SHP77 treated with DMSO at 0.1 percent for 48 hours (cell line): Measurements from ENCODE around the gene EFCAB13.
"Not testable (repeated sequence)": the region's sequence is repeated elsewhere in the genome, so short reads cannot be mapped to it uniquely, and the experiment has no call there.

Source experiments
- DNase-seq: peaks from one replicate; lab custom pipeline; 2025; lab: John Stamatoyannopoulos, UW

EFCAB13 gene

GRCh38 chr17:47330548-47330947 lies 6.8 kb downstream of the EFCAB13 start:
- DNase-seq: no peak

- DNase-seq: no peak
Measured at GRCh38 chr17:47332287-47332686, 8.5 kb downstream of the EFCAB13 start.

- DNase-seq: no peak
Measured at GRCh38 chr17:47335101-47335936, 11.6 kb downstream of the EFCAB13 start.

GRCh38 chr17:47338026-47338425 lies 14.3 kb downstream of the EFCAB13 start:
- DNase-seq: no peak

GRCh38 chr17:47352848-47353247 lies 29.1 kb downstream of the EFCAB13 start:
- no peak for DNase-seq

- DNase-seq: no peak
Measured at GRCh38 chr17:47358652-47359051, 34.9 kb downstream of the EFCAB13 start.

DNA sequence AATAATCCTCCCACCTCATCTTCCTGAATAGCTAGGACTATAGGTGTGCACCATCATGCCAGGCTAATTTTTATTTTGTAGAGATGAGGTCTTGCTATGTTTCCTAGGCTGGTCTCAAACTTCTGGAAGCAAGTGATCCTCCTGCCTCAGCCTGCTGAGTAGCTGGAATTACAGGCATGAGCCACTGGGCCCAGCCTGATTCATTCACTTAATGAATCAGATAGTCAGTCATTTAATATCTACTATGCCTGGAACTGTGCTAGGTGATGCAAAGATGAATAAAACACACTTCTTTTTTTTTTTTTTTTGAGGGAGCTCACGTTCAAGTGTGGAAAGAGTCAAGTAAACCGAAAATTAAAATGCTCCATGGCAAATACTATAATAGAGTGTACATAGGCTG lies 39.4 kb downstream of the EFCAB13 start:
- no peak for DNase-seq

GRCh38 chr17:47367257-47367656 lies 43.5 kb downstream of the EFCAB13 start:
- DNase-seq: no peak

GRCh38 chr17:47368262-47368661 lies 44.5 kb downstream of the EFCAB13 start:
- no peak for DNase-seq

DNA sequence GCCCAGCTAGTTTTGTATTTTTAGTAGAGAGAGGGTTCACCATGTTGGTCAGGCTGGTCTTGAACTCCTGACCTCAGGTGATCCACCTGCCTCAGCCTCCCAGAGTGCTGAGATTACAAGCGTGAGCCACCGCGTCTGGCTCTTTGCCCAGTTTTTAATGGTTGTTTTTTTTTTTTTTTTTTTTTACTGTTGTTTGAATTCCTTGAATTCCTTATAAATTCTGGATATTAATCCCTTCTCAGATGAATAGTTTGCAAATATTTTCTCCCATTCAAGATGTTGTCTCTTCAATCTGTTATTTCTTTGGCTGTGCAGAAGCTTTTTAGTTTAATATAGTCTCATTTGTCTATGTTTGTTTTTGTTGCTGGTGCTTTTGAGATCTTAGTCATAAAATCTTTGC lies 47.1 kb downstream of the EFCAB13 start:
- not testable (repeated sequence) for DNase-seq

DNA sequence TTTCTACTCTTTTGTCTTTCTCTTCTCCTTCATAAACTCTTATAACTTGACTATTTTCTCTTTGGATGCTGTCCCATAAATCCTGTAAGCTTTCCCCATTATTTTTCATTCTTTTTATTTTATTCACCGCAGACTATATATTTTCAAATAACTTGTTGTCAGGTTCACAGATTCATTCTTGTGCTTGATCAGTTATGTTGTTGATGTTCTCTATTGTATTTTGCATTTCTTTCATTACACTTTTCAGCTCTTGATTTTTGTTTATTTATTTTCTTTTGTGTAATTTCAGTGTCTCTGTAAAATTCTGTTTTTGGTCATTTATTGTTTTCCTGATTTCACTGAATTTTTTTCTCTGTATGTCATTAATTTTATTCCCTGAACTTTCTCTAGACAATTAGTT lies 49.2 kb downstream of the EFCAB13 start:
- no peak for DNase-seq

GRCh38 chr17:47376247-47376646 lies 52.5 kb downstream of the EFCAB13 start:
- no peak for DNase-seq

DNA sequence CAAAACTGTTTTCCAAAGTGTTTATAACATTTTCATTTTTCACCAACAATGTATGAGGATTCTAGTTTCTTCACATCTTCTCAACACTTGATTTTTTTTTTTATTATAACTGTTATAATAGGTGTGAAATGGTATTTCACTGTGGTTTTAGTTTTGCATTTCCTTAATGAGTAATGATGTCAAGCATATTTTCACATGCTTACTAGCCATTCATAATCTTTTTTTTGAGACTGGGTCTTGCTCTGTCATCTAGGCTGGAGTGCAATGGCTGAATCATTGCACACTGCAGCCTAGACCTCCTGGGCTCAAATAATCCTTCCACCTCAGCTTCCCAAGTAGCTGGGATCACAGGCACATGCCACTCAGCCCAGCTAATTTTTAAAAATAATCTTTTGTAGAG lies 65.1 kb downstream of the EFCAB13 start:
- DNase-seq: no peak

DNA sequence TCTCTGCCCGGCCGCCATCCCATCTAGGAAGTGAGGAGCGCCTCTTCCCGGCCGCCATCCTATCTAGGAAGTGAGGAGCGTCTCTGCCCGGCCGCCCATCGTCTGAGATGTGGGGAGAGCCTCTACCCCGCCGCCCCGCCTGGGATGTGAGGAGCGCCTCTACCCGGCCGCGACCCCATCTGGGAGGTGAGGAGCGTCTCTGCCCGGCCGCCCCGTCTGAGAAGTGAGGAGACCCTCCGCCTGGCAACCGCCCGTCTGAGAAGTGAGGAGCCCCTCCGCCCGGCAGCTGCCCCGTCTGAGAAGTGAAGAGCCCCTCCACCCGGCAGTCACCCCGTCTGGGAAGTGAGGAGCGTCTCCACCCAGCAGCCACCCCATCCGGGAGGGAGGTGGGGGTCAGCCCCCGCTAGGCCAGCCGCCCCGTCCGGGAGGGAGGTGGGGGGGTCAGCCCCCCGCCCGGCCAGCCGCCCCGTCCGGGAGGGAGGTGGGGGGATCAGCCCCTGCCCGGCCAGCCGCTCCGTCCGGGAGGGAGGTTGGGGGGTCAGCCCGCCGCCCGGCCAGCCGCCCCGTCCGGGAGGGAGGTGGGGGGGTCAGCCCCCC lies 73.9 kb downstream of the EFCAB13 start:
- not testable (repeated sequence) for DNase-seq

GRCh38 chr17:47400333-47400732 lies 76.6 kb downstream of the EFCAB13 start:
- DNase-seq: no peak

DNA sequence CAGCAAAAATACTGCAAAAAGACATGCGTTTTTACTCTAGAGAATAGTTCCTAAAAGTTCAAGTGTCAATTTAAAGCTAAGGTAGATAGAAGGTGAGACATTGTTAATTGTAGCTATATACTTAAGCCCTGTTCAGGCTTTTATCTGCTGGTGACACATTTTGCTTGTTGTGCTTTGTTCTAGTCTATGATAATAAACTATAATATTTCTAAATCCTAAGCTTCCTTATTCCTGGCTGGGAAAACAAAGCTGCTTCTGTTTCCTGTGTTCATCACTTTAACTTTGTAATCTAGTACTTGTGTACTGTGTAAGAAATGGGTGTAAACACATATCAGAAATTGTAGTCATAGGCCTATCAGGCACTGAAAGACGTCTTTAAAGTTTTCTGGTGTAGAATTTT lies 77.3 kb downstream of the EFCAB13 start:
- DNase-seq: no peak

DNA sequence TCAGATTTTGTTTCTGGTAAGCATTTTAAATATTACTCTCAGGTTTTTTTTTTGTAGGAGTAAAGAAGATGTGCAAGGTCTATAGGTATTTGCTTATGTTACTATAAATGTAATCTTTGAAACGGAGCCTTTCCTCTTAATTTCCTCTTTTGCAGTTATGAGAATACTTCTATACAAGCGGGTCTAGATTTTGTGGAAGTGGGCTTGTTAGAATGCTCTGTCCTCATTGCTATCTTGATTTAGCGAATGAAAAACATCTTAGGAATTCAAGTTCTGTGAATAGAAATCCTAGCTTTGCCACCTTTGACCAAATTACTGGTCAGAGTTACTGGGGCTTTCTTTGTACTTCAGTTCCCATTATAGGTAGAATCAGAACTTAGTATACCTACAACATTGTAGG lies 80.3 kb downstream of the EFCAB13 start:
- no peak for DNase-seq

DNA sequence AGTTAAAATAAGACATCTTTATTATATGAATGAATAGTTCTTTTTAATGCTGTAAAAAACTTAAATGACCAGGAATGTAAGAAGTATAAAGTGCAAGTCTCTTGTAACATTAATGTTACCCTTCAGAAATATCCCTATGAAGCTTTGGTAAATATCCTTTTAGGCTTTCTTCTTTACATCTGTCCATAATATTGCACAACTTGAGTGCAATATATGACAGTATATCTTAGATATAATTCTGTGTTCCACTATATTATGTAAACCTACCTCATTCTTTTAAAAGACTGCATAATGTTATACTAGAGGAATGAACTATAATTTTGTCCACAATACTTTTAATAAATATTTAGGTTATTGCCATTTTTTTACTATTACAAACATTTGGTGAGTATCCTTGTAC lies 81.1 kb downstream of the EFCAB13 start:
- DNase-seq: no peak

DNA sequence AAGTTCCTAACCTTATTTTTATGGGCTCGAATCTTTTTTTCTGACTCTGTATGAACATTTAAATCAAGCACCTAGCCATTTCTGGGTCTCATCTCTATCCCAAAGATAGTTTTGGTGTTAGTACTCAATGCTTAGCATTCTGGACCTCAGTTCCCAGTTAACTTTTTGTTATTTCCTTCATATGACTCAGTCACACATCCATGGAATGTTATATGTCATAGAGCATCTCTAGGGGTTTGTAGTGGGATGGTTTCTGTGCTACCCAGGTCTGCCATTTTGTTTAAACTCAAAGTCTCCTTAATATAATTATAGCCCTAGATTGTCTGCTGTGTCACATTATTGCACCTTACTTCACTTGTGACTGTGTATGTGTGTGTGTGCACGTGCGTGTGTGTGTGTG lies 90.1 kb downstream of the EFCAB13 start:
- DNase-seq: no peak

DNA sequence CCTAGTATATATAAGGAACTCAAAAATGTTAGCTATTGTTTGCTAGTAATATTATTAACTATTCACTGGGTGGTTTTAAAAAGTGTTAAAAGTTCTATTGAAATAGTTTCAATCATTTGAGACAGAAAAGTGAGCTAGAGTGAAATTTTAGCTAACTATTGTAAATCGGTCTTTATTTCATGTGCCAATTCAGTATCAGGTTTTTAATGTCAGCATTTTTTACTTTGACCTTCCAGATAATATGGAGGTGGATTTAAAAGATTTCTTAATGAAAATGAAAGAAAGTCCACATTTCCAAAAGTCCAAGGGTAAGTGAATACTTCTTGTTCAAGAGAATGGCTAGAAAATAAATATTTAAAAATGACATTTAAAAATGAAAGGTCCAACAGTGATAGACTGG lies 90.9 kb downstream of the EFCAB13 start:
- DNase-seq: no peak

GRCh38 chr17:47423406-47424295 lies 99.9 kb downstream of the EFCAB13 start:
- DNase-seq: no peak

DNA sequence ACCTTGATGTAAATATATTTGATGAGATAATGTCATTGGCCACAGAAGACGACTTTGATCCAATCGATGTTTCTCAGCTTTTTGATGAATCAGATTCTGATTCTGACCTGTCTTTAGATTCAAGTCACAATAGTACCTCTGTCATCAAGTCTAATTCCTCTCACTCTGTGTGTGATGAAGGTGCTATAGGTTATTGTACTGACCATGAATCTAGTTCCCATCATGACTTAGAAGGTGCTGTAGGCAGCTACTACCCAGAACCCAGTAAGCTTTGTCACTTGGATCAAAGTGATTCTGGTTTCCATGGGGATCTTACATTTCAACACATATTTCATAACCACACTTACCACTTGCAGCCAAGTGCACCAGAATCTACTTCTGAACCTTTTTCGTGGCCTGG lies 101.5 kb downstream of the EFCAB13 start:
- DNase-seq: not testable (repeated sequence)
